SJSA1 (cell line): ENCODE data around the gene DNMT3B. TPM values are rescaled to one million over a fixed set of nuclear protein-coding genes. Genes with fewer than 3 reads are reported as not detected.

ENCODE experiments used
- total RNA-seq: library from RNA; depleted of rRNA; stranded (reverse); fragments of >200 nt; shearing (Covaris generic); gene quantifications from 2 replicates; pipeline ENCODE4 v1.2.3, GENCODE V29; 2014; rRNA removed

Gene DNMT3B
- total RNA-seq, 1 experiment from 2014 or later: 5.6 TPM

Other genes with a start within 250 kb of the DNMT3B start
- 11.4 and 13.4 TPM in 2 replicates for gene NOL4L, start 177.1 kb upstream of the DNMT3B start, total RNA-seq
- not detected in 2 replicates for gene C20orf203, start 88.4 kb upstream of the DNMT3B start, total RNA-seq
- gene COMMD7, start 18.9 kb upstream of the DNMT3B start, total RNA-seq: 43.8 and 53.3 TPM in 2 replicates
- 250 and 275 TPM in 2 replicates for gene MAPRE1, start 57.6 kb downstream of the DNMT3B start, total RNA-seq
- 0.06 and 0.08 TPM in 2 replicates for gene EFCAB8, start 96.5 kb downstream of the DNMT3B start, total RNA-seq
- not detected in 2 replicates for gene SUN5, start 242.0 kb downstream of the DNMT3B start, total RNA-seq
- not detected in 2 replicates for gene BPIFB2, start 245.3 kb downstream of the DNMT3B start, total RNA-seq